Measurements from ENCODE around the gene ADCY5.
"Not testable (repeated sequence)": the region's sequence is repeated elsewhere in the genome, so short reads cannot be mapped to it uniquely, and the experiment has no call there.

ADCY5 gene

GRCh38 chr3:123239186-123239585 is 209.7 kb downstream of the ADCY5 start:
- not testable (repeated sequence) for H3K9ac ChIP-seq (ENCODE audit: low read length); H3K4me3 ChIP-seq (ENCODE audit: low read depth, low read length); H3K4me1 ChIP-seq (ENCODE audit: control insufficient read depth, insufficient read depth, low read length); H3K9me3 ChIP-seq (ENCODE audit: control insufficient read depth, insufficient read depth, low read depth, low read length); H3K27me3 ChIP-seq (ENCODE audit: control insufficient read depth, insufficient read depth, low read length); H3K27ac ChIP-seq (ENCODE audit: low read depth, low read length); H3K36me3 ChIP-seq (ENCODE audit: control insufficient read depth, insufficient read depth, low read length)

GRCh38 chr3:123236902-123237301 is 212.0 kb downstream of the ADCY5 start:
- Histone ChIP-seq H3K27ac (ENCODE audit: low read depth, low read length) (no peak overlapping the region), H3K9me3 (ENCODE audit: control insufficient read depth, insufficient read depth, low read depth, low read length) (no peaks in the 10 kb centered on the region), H3K36me3 (ENCODE audit: control insufficient read depth, insufficient read depth, low read length) (no peaks in the 10 kb centered on the region), H3K9ac (ENCODE audit: low read length) (no peak overlapping the region), H3K4me1 (ENCODE audit: control insufficient read depth, insufficient read depth, low read length) (no peaks in the 10 kb centered on the region), H3K4me3 (ENCODE audit: low read depth, low read length) (no peak overlapping the region), H3K27me3 (ENCODE audit: control insufficient read depth, insufficient read depth, low read length) (no peaks in the 10 kb centered on the region)
